Skin of body (tissue), 2 donors: ENCODE measurements around the gene MEF2B. TPM values are rescaled to one million over a fixed set of nuclear protein-coding genes. Genes with fewer than 3 reads are reported as not detected.

ENCODE experiments used
- DNase-seq: peaks from one replicate; lab custom pipeline; 2025; lab: John Stamatoyannopoulos, UW
- total RNA-seq: library from RNA; depleted of rRNA; stranded (reverse); fragments of >200 nt; gene quantifications from one replicate; pipeline ENCODE4 v1.2.3, GENCODE V29; 2014

The MEF2B gene
- total RNA-seq: 0.49 TPM

- DNase-seq: no peak
These were observed at the start of gene MEF2B for GRCh38 chr19:19170053-19170872. Gene MEF2B (minus strand): TSS chr19:19170263. CDS start chr19:19150735, 19,528 bp downstream.

GRCh38 chr19:19218911-19219310 lies 48.8 kb upstream of the MEF2B start:
- DNase-seq: no peak

- no peak for DNase-seq
These were observed 47.0 kb upstream of the MEF2B start for GRCh38 chr19:19217099-19217498.

DNA sequence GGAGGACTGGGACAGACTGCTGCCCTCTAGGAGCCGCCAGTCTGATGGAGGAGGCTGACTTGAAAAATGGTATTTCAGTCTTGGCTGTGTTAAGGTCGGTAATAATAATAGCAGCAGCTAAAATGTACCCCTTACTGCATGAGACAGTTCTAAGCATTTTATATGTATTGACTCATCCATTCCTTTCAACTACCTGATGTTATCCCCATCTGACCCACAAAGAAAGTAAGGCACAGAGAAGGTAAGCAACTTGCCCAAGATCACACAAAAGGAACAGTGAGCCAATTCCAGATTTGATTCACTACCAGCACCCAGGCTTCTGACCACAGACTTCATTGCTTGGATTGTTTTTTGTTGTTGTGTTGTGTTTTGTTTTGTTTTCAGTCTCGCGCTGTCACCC lies 45.7 kb upstream of the MEF2B start:
- no peak for DNase-seq

- DNase-seq: no peak
These were observed 44.8 kb upstream of the MEF2B start for GRCh38 chr19:19214892-19215291.

DNA sequence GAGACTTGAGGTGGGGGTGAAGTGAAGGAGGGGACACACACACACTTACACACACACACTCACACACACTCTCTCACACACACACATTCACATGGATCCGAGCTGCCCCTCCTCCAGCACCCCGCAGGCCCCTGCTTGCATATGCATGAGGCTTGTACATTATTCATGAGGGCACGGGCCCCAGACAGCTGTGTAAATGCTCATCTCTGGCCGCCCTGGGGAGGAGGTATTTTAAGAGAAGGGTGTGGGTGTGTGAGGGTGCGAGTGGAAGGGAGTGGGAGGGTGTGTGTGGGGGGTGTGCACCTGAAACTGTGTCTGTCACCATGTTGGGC lies 44.1 kb upstream of the MEF2B start:
- no peak for DNase-seq

DNA sequence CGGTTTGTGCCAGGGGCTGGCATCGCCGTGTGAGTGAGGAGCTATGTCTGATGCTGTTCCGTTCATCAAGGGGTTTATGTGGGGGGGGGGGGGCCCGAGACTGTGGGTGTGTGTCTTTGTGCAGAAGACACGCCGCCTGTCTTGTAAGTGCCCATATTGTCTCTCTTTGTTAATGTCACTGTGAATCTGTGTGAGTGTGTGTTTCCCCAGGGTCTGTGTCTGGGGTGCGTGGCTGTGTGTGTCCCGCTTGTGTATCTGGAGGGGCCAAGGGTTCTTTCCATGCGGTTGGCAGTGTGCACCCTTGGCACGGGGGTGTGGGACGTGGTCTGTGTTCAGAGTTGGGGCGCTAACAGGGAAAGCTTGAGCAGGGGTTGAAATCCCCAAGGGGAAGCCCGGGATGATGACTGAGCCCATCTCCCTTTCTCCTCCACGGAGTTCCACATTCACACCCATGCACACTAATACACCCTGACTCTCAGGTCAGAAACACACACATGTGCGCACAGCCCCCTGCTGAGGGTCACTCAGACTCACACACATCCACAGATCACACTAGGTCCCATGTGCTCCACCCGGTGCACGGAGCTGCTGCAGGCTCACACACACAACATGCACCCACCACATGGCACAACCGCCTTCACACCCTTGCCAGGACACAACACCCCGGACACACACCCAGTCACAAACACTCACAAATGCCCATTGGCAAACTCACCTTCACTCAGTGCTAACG lies 43.5 kb upstream of the MEF2B start:
- DNase-seq: no peak

DNA sequence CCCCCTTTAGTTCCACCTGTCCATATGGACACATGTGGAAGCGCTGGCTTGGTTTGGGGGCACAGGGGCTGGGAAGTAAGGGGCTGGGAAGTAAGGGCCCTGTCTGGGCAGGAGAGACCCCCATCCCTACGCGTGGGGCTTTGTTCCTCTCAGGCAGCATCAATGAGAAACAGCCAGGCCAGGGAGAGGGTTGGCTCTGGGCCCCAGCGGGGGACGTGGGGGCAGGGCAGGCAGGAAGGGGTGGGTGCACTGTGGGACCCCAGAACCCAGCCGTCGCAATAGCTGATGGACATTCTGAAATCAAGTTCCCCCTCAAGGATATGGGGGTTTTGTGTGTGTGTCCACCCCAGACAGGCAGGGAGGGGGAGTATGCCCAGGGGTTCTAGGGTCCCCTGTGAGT lies 42.9 kb upstream of the MEF2B start:
- DNase-seq: no peak

- DNase-seq: no peak
These were observed 41.7 kb upstream of the MEF2B start, which contains the start of gene NCAN for GRCh38 chr19:19211499-19212420. Gene NCAN (plus strand): TSS chr19:19211958. CDS start chr19:19216954, 4,996 bp downstream.

DNA sequence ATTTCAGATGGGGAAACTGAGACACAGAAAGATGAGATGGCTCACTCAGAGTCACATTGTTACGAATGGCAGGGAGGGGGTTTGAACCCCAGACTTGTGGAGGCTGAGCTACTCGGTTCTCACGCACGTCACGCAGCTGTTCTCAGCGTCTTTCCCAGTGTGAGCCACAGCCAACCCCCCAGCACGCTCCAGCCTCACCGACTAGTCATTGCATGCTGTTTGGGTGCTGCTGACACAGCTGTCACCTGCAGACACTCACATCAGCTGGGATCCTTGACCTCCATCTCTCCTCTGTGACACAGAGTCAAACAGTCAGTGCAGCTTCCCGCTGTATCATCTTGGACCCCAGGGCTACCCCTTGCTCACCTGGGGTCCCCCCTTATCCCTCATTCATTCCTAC lies 39.3 kb upstream of the MEF2B start:
- no peak for DNase-seq

- DNase-seq: no peak
These were observed 37.8 kb upstream of the MEF2B start for GRCh38 chr19:19207637-19208572.

DNA sequence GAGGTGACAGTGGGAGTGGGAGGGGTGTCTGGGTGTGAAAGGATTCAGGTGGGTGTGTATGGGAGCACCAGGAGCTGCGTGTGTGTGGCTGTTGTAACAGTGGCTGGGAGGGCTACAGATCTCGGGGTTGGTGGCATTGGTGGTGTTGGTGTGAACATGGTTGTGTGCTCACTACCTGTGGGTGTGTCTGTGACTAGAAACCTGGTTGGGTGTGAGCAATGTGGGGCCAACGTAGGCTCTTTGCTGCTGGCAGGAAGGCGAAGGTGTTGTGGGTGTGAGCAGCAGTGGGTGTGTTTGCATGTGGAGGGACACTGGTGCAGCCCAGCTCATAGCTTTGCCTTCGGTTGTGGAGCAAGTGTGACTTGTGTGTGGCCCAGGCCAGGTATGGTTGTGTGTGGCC lies 36.9 kb upstream of the MEF2B start:
- DNase-seq: no peak

DNA sequence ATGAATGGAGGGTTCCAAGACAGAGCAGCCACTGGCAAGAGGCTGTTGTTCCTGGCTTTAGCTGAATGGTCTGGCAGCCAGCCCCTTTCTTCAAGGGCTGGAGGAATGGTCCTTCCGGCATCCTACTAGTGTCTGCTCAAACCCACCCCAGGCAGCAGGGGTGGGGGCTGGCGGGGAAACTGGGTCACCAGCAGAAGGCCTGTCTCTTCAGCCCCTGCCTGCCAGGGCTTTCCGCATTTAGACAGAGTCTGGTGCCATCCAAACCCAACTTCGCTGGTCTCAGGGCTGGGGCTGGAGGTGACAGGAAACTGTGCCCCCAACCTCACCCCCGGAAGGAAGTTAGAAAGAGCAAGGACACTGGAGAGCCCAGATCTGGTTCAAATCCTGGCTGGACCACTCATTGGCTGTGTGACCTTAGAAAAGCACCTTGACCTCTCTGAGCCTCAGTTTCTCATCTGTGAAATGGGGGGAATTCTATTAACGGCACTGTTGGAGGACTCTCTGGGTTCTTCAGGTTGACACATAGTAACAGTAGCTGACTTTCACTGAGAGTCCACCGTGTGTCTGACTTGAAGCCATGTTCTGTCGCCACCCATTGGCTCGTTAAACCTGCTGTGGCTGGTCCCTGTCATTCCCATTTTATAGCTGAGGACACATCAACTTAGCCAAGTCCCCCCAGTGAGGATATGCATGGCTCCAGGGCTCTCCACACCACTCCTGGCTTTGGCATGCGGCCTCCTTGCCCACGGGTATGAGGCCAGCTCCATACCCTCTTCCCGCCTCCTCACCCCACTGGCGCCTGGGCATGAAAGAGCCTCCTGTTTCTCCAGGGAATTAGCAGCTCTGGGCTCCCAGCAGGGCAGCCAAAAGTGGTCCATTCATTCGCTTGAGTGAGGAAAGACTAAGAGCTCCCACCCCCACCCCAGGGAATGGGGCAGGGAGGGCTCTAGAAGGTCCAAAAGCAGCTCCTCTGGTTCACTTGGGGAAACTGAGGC lies 35.6 kb upstream of the MEF2B start:
- DNase-seq: no peak

DNA sequence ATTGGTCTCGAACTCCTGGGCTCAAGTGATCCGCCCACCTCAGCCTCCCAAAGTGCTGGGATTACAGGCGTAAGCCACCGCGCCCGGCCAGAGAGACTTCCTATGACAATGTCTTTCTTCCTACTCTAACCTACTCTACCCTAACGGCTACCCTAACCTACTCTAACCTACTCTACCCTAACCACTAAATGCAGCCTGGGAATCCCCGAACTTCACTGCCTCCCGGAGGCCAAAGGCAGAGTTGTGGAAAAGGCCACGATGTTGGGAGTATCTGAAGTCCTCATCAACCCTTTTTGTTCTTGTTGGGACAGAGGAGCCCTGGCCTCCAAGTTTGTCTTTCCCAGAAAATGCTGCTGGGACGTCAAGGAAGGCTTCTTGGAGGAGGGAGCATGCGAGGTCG lies 34.1 kb upstream of the MEF2B start:
- DNase-seq: no peak

- DNase-seq: peak; percentile 81
These were observed 33.2 kb upstream of the MEF2B start, which contains the start of gene NR2C2AP for GRCh38 chr19:19203012-19203856. Gene NR2C2AP (minus strand): TSS chr19:19203414. CDS start chr19:19203060, 354 bp downstream.

GRCh38 chr19:19202707-19203011 lies 32.6 kb upstream of the MEF2B start:
- no peak for DNase-seq

DNA sequence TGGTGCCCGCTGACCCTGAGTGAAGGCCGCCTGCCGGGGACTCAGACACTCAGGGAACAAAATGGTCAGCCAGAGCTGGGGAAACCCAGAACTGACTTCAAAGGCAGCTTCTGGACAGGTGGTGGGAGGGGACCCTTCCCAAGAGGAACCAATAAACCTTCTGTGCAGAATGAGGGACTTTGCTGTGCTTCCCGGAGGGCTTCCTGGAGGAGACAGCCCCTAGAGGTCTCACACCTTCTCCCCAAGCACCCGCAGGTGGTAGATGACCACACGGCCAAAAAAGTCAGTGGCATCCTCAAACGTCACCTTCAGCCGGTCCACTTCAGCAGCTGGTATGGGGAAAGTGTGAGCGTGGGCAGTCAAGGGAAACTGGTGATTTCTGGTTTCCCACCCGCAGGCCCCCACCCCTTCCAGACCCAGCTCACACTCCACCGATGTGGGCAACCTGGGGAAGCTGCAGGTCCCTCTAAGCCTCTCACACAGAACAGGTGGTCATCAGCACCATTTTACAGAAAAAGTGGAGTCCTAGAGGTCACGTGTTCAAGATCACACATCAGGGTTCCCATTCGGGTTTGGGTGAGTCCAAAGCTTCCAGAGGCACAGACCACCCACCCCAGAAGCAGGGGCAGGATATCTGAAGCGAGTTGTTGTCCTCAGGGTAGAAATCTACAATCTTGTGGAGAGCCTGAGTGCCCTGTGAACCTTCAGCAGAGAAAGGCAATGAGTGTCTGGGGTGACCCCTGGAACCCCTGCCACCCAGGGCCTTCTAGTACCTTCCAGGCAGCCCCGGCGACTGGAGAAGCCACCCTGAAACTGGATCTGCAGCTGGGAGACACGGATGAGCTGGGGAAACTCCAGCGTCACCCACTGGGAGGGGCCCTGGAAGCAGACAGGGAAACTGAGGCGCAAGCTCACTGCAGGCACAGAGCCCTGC lies 31.9 kb upstream of the MEF2B start:
- DNase-seq: no peak
